ENCODE results near the gene DNASE1L2.

DNA sequence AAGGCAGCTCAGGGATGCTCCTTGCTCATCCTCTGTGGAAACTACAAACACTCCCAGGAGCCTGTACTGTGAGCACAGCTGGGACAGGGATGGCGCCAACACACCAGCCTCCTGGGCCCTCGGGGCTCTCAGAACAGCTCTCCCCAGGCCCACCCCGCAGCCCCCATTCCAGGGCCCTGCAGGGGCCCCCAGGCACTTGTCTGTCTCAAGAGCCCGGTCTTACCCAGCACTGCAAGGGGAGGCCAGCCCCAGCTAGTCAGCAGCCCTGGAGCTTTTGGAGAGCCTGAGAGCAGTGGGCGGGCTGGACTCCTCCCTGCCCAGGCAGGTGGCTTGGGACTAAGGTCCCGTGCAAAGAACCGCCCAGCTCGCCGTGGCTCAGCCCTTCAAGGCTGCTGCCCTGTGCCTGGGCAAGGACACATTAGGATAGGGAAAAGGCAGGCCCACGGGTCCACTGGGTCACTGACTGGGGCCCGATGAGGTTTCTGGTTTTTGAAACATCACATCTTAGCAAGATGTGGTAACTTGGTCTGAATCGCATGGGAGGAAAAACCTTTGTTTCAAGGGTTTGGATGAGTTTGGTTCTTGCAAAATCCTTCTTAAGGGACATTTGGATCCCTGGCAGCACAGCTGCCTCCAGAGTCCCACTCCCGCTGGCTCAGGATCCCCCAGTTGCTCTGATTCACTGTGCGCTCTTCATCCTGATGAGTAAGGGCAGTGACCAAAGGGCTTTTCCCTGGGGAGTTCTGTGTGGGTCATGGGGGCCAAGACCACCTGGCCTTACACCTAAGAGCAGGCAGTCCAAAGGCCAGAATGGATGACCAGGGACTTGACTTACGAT, 2.8 kb downstream of the DNASE1L2 start:
- TF ChIP-seq POLR2A (IDR thresholded peaks at IDR 0.05): no peak
- TF ChIP-seq, protein P1, sequence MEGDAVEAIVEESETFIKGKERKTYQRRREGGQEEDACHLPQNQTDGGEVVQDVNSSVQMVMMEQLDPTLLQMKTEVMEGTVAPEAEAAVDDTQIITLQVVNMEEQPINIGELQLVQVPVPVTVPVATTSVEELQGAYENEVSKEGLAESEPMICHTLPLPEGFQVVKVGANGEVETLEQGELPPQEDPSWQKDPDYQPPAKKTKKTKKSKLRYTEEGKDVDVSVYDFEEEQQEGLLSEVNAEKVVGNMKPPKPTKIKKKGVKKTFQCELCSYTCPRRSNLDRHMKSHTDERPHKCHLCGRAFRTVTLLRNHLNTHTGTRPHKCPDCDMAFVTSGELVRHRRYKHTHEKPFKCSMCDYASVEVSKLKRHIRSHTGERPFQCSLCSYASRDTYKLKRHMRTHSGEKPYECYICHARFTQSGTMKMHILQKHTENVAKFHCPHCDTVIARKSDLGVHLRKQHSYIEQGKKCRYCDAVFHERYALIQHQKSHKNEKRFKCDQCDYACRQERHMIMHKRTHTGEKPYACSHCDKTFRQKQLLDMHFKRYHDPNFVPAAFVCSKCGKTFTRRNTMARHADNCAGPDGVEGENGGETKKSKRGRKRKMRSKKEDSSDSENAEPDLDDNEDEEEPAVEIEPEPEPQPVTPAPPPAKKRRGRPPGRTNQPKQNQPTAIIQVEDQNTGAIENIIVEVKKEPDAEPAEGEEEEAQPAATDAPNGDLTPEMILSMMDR (IDR thresholded peaks at IDR 0.05): no peak

Data from testis (tissue), 2 donors.